CD4-positive, alpha-beta T cell treated with Interleukin-17A for 4 hours (primary cell): ENCODE results near the gene RNF150.
"Not testable (repeated sequence)": the region's sequence is repeated elsewhere in the genome, so short reads cannot be mapped to it uniquely, and the experiment has no call there.

ENCODE experiments used
- DNase-seq: peaks from one replicate; pipeline ENCODE4 v3.0.0-alpha.2; 2020; ENCODE audit warnings: mixed read lengths

RNF150 gene

DNA sequence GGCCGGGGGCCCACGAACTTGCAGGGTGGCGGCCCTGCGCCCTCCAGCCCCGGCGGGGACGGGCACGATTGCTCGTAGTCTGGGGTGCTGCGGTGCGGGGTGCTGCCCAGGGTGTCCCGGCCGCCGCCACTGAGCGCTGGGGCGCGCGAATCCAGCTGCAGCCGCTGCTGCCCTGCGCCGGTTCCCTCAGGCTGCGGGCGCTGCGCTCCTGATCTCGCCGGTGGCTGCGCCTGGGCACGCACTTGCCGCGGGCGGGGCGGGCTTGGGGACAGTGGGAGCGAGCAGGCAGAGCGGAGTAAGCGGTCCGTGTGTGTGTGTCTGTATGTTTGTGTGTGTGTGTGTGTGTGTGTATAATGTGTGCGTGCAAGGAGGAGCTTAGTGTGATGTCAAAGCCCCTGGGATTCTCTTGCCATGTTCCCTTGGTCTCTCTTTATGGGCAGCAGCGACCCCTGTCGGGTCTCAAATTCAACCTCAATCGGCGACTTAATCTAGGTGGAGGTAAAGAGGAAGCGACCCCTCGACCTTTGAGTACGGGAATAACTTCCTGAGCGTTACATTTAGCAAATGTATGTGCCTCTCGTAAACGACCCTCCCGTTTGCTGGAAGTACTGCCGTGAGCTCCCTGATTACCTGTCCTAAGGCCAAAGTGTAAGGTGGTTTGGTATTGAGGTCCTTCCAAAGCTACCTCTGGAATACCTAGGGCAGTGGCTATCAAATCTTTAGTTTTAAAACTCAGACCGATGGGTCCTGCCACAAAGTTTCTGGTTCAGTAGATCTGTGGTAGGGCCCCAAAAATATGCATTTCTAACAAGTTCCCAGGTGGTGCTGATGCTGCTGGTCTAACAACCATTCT is at the start of gene RNF150:
RNF150 (minus strand) TSS at position 324 of the 853 bp plus-strand sequence.
- DNase-seq: peak; percentile 6

DNA sequence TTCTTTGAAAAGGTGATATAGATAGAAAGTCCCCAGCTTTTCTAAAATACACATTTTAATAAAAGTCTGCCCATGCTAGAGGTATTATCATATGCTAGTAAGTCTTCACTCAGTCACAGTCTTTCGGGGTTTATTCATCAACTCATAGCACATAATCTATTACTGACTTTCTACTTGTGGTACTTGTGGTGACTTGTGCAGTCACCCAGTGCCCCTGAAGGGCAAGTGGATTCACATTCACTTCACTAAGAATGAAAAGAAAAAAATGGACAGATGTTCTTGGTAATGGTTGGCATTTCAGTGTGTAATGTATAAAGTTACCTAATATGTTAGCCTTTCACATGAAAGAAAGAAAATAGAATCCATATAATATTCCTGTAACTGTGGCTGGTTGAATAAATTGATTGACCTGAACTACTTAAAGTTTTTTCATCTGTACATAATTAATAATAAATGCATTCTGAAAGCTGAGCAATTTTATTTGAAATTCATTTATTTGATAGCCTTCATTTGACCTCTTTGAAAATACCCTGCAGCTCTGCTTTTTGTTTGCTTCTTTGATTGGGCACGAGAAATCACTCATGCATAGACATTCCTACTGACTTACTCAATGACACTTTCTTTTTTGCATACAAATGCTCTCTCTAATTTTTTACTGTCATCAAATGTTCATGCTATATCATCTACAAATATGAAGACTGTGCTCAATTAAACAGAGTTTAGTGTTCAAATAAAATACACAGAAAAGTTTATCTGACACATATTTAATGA is 47.9 kb upstream of the RNF150 start:
- DNase-seq: no peak

DNA sequence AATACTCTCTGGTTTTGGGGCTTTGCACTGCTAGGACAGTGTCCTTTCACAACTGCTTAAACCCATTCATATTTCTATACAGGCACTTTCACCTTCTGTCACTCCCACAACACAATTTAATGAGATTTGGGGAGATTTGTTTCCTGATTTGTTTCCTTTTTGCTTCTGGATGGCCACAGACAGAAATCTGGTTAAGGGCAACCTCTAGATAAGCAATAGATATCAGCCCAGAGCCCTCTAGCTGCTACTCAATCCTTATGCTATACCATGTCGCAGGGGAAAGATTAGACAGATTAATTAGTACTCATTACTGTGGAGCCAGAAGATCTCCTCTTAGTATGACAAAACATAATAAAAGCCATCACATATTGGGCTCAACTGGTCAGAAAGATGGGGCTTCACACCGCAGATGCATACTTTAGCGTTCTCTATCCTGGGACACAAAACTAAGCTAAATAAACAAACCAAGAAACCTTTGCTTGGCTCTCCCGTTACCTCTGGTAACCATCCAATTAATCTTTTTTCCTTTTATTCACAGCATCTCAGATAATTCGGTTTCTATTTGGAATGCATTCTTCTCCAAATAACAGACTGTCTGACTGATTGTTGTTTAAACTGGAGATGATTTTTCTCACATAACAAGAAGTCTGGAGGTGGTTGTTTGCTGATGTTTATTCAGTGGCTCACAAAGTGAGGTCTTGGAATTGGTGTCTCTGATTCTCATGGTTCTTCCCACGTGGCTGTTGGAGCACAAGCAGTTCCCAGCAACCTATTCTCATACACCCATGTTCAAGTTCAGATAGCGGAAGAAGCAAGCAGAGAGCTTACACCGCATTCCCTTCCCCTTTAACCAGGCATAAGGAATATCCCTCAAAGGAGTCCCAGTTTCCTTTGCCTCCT is 46.5 kb upstream of the RNF150 start:
- DNase-seq: no peak

DNA sequence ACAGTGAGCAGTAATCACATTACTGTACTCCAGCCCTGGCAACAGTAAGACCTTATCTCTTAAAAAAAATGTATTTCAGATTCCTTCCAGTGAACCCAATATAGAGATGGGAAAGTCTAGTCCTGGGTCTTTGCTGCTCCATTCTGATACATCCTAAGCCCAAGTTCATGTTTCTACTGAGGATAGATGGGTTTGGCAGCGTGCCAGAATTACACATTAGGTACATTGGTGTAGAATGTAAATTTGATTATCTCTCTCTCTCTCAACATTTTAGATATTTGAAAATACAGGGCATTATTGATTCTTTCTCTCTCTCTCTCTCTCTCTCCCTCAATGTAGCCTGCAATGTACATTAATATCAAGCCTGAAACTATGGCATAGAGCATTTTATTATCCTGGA is 43.9 kb upstream of the RNF150 start:
- DNase-seq: no peak

DNA sequence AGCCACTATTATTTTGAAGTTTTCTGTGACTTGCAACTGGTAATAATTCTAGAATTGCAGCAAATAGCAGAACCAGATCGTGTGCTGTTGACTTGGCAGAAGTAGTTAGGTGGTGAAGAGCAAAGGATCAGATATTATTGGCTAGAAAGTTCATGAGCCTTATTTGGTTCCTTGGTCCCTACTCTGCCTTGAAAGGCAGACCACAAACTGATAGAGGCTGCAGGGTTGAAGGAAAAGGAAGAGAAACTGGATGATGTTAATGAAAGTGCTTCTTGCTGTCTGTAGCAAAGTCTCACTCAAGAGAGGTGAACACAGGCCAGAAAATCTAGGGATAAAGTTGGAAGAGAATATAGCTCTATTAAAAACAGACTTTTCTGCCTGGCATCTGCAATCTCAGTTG is 41.2 kb upstream of the RNF150 start:
- DNase-seq: no peak

DNA sequence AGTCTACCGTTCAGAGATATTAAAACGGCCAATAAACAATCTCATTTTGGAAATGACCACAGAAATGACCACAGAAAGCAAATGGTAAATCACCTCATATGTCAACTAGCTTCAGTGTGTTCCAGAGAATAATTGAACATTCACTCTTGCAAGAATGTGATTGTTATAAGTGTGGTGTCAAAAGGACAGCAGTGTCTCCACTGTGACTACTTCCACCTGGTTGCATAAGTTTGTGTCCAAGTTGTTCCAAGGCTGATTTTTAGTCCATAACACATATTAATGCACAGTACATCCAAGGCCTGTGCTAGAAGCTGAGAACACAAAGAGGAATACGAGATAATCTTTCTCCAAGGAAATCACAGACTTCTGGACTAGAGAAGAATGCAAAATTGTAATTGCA is 37.4 kb upstream of the RNF150 start:
- DNase-seq: no peak

DNA sequence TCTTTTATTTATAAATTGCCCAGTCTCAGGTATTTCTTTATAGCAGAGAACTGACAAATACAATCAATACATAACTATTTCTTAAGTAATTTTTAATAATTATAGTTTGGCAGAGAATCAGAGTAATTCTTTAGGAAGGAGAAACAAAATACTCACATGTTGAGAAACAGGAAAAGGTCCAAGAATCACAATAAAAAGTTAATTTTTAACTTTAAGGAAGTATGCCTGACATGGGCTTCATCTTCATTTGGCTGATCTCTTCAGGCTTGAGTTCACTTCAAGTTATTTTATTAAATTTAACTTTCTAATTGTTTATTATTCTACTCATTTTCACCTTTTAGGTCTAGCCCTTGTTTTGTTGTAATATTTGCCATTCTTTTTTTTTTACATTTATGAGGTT is 36.1 kb upstream of the RNF150 start:
- no peak for DNase-seq

DNA sequence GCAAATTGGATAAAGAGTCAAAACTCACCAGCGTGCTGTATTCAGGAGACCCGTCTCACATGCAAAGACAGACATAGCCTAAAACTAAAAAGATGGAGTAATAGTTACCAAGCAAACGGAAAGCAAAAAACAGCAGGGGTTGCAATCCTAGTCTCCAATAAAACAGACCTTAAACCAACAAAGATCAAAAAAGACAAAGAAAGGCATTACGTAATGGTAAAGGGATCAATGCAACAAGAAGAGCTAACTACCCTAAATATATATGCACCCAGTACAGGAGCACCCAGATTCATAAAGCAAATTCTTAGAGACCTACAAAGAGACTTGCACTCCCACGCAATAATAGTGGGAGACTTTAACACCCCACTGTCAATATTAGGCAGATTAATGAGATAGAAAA is 31.7 kb upstream of the RNF150 start:
- DNase-seq: not testable (repeated sequence)

DNA sequence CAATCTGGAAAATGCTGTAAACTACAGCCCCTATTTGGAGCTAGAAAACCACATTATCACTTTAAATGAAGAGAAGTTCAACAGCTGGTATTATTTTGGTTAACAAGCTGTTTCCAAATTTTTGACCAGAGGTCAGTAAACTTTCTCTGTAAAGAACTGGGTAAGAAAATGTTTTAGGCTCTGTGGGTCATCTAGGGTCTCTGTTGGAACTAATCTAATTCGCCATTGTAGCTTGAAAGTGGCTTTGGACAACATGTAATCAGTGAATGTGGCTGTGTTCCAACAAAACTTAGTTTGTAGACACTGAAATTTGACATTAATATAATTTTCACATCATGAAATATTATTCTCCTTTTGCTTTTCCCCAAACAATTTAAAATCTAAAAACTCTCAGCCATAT is 25.8 kb upstream of the RNF150 start:
- DNase-seq: no peak

DNA sequence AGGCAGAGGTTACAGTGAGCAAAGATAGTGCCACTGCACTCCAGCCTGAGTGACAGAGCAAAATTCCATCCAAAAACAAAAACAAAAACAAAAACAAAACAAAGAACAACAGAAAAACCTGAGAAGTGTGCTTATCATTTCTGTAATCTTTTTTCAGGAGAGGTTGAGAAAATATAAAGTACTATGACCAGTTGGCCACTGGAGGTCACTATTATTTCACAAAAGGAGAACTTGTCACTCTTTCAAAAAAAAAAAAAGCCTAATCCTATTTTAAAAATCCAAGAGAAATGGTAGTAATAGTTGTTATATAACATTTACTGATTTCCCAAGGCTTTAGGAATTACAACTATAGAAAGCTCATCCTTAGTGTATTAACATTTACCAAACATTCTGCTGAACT is 24.9 kb upstream of the RNF150 start:
- no peak for DNase-seq

DNA sequence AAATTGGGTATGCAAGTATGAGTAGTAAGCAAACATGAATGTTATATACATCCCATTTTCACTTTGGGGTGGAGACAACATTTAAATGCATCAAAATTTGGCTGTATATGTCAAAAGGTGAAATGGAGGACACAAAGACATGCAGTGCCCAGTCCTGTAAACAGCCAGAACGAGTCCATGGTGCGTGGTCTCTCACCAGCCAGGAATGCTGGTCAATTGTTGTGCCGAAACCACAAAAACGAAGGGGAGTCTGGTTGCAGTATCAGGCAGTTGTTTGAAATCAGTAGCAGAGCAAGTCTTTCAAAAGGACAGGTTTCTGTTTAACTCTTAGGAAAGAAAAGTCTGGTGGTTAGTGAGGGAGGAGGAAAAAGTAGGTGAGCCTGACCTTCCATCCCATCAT is 22.3 kb upstream of the RNF150 start:
- DNase-seq: no peak

DNA sequence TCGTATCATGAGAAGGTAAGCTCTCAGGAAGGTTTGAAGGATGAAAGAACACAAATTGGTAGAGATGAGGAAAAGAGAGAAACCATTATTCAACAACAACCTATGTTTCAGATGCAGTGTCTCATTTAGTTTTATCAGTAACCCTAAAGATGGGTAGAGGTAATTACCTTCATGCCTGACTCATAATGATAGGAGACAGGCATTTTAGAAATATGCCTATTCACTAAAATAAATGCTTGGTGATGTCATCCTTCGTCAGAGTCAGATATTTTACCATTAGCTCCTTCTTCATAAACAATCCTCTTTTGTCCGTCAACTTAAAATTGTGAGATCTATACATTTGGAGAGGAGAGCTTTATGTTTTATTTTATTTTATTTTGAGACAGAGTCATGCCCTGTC is 21.5 kb upstream of the RNF150 start:
- DNase-seq: no peak

DNA sequence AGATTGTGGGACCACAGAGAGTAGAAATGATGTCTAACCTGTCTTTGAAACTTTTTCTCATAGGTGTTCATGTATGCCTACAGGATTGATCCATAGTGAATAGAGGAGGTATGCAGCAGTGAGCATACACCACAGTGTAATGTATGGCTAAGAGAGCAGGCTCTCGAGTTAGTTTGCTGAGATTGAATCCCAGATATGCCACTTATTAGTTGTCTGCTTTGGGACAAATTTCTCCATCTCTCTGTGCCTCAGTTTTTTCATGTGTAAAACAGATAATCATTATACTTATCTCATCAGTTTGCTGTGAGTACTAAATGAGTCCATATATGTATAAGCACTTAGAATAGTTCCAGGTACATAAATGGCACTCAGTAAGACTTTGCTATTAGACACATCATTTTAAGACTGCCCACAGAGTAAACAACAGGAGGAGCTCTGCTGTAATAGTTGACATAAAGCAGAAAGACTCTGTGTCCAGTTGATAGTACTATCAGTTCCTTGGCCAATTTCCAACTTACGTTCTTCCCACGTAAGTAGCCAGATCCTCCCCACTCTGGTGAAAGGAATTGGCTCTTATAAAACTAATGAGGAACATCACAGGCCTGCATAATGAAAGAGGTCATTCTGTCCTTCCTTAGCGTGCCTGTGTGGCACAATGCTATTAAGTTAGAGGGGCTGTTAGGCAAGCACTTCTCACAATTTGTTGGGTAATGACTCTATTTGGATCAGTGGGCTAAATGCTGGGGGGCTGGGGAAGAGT is 20.7 kb upstream of the RNF150 start:
- DNase-seq: no peak

DNA sequence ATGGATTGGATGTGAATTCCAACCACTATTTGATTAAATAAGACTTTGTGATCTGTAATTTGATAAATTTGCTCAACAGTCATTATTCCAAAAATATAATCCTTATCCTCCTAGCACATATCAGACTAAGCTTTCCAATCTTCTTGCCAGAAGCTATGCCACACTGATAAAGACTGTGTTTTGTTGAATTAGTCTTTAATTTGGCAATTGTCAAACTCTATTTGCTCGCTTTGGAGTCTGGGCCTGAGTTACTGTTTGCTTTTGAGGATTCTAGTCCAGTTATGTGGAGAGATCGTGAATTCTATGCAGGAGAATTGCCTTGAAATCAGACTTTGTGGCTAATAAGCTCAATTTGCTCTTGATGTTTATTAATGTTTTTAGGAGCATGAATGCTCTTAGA is 10.9 kb upstream of the RNF150 start:
- DNase-seq: no peak

DNA sequence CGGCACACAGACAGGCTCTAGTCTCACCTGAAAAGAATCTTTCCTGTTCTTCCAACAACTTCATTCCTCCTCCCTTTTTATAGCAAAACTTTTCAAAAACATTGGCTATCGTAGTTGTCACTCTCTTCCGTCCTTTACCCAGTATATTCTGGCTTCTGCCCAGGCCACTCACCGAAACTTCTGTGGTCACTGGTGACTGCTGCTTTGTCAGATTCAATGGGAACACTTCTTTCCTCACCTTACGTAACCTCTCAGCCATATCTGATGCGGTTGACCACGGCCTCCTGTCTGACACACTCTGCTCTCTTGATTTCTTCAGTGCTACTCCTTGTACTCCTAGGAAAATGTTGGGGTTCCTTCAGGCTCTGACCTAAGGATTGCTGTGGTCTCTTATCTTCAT is 9.2 kb upstream of the RNF150 start:
- DNase-seq: no peak

DNA sequence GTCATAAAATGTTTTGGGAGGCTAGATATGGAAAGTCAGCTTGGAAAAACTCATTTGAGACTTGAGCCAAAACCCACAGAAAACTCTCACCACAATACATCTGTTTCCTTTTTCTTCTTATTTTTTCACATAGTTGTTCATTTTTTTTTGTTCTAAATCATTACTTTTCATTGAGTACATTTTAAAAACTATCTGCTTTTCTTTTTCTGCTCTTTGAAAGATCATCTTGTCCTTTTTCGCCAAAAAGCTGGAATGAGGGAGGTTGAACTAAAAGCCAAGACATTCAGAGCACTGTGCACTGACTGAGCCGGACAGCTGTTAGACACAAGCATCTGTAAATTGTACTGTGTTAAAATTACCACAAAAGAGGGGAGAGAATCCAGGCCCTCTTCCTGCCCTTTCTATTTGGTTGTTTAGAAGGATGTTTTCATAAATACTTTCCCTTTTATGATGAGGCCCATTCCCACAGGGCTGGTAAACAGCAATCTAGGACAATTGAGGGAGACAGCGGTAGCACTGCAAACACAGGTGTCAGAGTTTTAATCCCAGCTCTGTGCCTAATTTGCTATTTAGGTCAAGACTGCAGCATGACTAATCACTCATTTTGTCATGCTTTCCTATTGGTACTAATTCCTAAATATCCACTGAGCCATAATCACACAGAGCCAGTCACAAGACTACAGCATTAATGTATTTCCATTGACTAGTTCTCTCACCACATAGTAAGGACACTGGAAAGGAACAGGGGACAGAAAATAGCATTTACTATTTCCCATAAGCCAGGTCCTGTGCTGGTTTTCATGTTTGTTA is 7.3 kb upstream of the RNF150 start:
- no peak for DNase-seq

DNA sequence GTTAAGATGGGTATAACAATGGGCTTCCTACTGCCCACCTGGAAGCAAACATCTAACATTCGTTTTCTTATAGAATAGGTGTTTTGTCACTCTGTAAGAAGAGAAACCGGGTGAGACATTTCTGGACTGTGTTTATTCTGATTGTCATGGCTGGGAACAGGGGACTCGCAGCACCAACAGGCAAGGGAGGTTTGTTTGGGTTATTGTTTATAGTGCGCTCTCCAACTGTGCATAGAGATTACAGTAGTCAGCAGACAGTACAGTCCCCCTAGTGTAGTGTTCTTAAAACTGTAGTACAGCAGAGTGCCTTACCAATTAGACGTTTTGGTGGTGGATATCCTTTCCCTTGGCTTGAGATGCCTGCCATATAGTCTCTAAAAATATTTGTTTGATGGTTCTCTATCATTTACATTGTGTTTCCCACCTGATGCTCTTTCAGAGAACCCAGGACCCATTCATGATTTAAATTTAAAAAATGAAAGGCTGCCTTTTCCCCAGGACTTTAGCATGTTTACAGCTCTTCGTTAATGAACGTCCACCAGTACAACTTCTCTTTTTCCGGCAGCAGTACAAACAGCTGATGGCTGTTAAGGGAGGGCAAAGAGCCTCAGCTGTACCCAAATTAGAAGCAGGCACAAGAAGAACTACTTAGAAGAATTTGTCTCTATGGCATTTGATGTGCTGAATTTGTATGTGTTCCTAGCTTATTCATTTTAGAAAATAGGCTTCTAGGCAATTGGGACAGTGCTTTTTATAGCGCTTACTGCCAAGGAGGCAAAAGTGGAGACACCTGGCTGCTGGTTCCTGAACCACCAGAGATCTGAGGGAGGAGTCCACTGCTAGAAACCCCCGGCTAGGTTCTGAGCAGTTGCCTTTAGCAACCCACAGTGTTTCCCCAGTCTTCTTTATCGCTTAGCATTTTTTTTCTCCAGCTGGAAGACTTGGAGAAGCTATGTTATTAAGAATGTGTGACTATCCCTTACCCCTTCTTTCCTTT is 1.0 kb upstream of the RNF150 start:
- DNase-seq: no peak

DNA sequence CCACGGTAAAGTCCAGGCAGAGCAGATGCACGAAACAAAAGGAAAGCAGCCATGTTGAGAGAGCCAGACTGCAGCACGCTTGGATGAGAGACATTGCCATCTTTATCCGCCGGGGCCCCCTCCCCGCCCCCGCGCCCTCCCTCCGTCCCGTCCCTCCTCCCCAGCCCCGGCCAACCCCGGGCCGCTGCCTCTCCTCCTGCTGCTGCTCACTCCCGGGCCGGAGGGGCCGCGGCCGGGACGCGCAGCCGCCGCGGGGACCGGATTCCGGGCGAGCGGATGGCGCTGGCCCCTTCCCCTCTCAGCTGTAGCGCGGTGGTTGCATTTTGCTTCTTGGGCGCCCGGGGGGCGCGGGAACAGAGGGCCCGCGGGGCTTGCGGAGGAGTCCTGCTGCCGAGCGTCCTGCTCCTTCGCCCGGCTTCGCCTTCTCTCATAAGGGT is 542 bp downstream of the RNF150 start:
- DNase-seq: no peak

DNA sequence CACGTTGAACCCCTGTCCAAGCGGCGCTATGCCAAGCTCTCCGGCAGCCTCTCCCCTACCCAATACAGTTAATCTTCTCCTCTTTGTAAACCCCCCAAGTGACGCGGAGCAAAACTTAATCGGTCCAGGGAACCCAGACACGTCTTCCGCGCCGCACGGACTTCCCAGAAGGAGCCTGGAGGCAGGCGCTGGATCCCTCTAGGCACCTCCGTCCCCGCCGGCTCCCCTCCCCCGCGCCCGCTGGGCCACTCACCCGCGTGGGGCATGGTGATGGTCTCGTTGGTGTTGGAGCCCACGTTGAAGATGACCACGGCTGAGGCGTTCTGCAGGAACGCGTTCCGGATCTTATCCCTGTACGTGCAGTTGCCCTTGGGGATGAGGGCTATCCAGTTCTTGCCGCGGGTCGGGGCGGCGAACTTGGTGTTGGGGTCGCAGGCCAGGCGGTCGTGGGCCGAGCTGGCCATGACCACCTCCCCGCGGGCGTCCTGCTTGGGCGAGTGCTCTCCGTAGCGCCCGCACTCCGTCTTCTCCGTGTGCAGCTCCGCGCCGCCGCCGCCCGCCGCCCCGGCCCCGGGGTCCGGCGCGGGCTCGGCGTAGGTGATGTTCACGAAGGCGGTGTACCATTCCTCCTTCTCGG is 1.1 kb downstream of the RNF150 start:
- DNase-seq: no peak

DNA sequence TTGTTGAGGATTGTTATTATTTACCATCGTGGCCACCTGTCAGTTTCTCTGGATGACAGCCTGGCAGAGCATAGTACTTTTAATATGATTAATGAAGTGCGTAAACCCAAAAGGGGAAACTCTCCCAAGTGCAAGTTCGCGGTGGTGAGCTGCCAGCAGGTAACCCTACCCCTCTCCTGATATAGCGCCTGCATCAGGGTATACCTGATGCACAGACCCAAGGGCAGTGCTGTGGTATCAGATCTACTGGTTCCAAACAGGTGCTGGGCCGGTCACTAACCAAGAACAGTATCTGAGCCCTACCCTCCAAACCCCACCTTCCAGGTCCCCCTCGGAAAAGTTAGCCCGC is 1.6 kb downstream of the RNF150 start:
- no peak for DNase-seq
